DOHH2 (cell line): Measurements from ENCODE around the gene ASF1A.

ENCODE experiments used
- H3F3A ChIP-seq: fragments of 200-600 bp; sonication (generic), shearing (Covaris generic); 2 replicates; pipeline ENCODE4 v1.6.0; 2016; ENCODE audit warnings: antibody characterized with exemption, mild to moderate bottlenecking; ENCODE audit not compliant: control insufficient read depth, insufficient read depth
- H3K27ac ChIP-seq: fragments of 200-600 bp; sonication (generic); 2 replicates; pipeline ENCODE4 v1.5.1; 2014; ENCODE audit warnings: low read depth, mild to moderate bottlenecking, low read length, moderate library complexity
- H3K27me3 ChIP-seq: fragments of 200-600 bp; sonication (generic); 2 replicates; pipeline ENCODE4 v1.6.1; 2014; ENCODE audit warnings: mild to moderate bottlenecking, low read length, mixed read lengths; ENCODE audit not compliant: control insufficient read depth
- H3K36me3 ChIP-seq: fragments of 200-600 bp; sonication (generic); 2 replicates; pipeline ENCODE4 v1.6.1; 2014; ENCODE audit warnings: mild to moderate bottlenecking, low read length, moderate library complexity, mixed read lengths; ENCODE audit not compliant: control insufficient read depth
- H3K4me1 ChIP-seq: fragments of 200-600 bp; sonication (generic); 2 replicates; pipeline ENCODE4 v1.6.1; 2014; ENCODE audit warnings: mild to moderate bottlenecking, low read length, mixed read lengths; ENCODE audit not compliant: control insufficient read depth
- H3K4me2 ChIP-seq: fragments of 200-600 bp; sonication (generic); 2 replicates; pipeline ENCODE4 v1.6.0; 2014; ENCODE audit warnings: mild to moderate bottlenecking, low read length, moderate library complexity
- H3K4me3 ChIP-seq: fragments of 200-600 bp; sonication (generic); 2 replicates; pipeline ENCODE4 v1.5.1; 2014; ENCODE audit warnings: mild to moderate bottlenecking, low read length, mixed read lengths
- H3K79me2 ChIP-seq: fragments of 200-600 bp; sonication (generic); 2 replicates; pipeline ENCODE4 v1.6.1; 2014; ENCODE audit warnings: mild to moderate bottlenecking, low read length, mixed read lengths; ENCODE audit not compliant: control insufficient read depth
- H3K9me2 ChIP-seq: fragments of 200-600 bp; sonication (generic); replicated peaks from 2 replicates; pipeline ENCODE4 v1.6.1; 2014; ENCODE audit warnings: mild to moderate bottlenecking, low read length, mixed read lengths; ENCODE audit not compliant: control insufficient read depth
- H3K9me3 ChIP-seq: fragments of 200-600 bp; sonication (generic); 2 replicates; pipeline ENCODE4 v1.6.1; 2014; ENCODE audit warnings: antibody characterized with exemption, low read length, mixed read lengths; ENCODE audit not compliant: control insufficient read depth, insufficient read depth
- H4K20me1 ChIP-seq: fragments of 200-600 bp; sonication (generic); 2 replicates; pipeline ENCODE4 v1.6.0; 2014; ENCODE audit warnings: low read depth, mild to moderate bottlenecking, antibody characterized with exemption, low read length, moderate library complexity; ENCODE audit not compliant: control insufficient read depth, insufficient read depth
- CTCF ChIP-seq: fragments of 200-600 bp; sonication (generic); IDR thresholded peaks from one replicate; pipeline ENCODE4 v1.5.1; 2014; ENCODE audit warnings: antibody characterized with exemption, mild to moderate bottlenecking, low read depth, low read length; ENCODE audit not compliant: poor library complexity, severe bottlenecking
- EZH2phosphoT487 ChIP-seq: fragments of 200-600 bp; sonication (generic); IDR thresholded peaks from 2 replicates; pipeline ENCODE4 v1.6.1; 2017; ENCODE audit warnings: borderline replicate concordance, mild to moderate bottlenecking, antibody characterized with exemption, low read length, moderate library complexity, mixed read lengths

The ASF1A gene

GRCh38 chr6:118931436-118931835 is 37.5 kb downstream of the ASF1A start:
- H3K4me2 ChIP-seq = no peak overlapping the region
- H4K20me1 ChIP-seq = 0 out of 2 replicates have a peak, but pooled peaks cover 3% of the 10 kb centered on the region
- no peak overlapping the region for H3K27ac ChIP-seq
- H3K79me2 ChIP-seq = peaks cover 26% of the 10 kb centered on the region
- H3K36me3 ChIP-seq = peaks cover 35% of the 10 kb centered on the region
- peaks cover 19% of the 10 kb centered on the region for H3K4me1 ChIP-seq
- H3K4me3 ChIP-seq = no peak overlapping the region
- no peaks in the 10 kb centered on the region for H3K9me3 ChIP-seq
- 0 out of 2 replicates have a peak, but pooled peaks cover 7% of the 10 kb centered on the region for H3F3A ChIP-seq
- no peaks in the 10 kb centered on the region for H3K27me3 ChIP-seq
- H3K9me2 ChIP-seq = no peaks in the 10 kb centered on the region
- TF ChIP-seq EZH2phosphoT487 = no peak
- TF ChIP-seq CTCF = no peak

DNA sequence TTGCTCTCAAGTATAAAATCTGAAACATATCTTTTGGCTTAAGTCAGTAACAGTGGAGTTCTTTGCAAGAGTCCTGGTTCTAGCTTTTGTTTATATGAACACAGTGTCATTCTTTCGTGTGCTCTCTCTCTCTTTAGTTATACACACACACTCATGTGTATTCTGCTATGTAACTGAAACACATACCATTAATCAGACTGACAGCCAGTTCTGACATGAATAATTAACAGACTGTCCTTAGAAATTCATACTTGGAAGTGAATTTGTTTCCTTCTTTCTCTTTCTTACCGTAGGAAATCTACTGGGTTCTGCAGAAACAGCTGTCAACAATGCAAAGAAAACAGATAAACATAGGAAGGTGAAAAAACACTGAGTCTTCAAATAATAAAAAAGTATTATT is 38.5 kb downstream of the ASF1A start:
- Histone ChIP-seq H3K4me2 (no peak overlapping the region), H4K20me1 (0 out of 2 replicates have a peak, but pooled peaks cover 3% of the 10 kb centered on the region), H3K4me1 (peaks cover 21% of the 10 kb centered on the region), H3F3A (0 out of 2 replicates have a peak, but pooled peaks cover 7% of the 10 kb centered on the region), H3K79me2 (peaks cover 33% of the 10 kb centered on the region), H3K27ac (no peak overlapping the region), H3K4me3 (no peak overlapping the region), H3K27me3 (no peaks in the 10 kb centered on the region), H3K9me2 (no peaks in the 10 kb centered on the region), H3K36me3 (peaks cover 34% of the 10 kb centered on the region), H3K9me3 (peaks cover 2% of the 10 kb centered on the region; the same call in 1 of the 2 replicates)
- TF ChIP-seq CTCF (no peak), EZH2phosphoT487 (no peak)

DNA sequence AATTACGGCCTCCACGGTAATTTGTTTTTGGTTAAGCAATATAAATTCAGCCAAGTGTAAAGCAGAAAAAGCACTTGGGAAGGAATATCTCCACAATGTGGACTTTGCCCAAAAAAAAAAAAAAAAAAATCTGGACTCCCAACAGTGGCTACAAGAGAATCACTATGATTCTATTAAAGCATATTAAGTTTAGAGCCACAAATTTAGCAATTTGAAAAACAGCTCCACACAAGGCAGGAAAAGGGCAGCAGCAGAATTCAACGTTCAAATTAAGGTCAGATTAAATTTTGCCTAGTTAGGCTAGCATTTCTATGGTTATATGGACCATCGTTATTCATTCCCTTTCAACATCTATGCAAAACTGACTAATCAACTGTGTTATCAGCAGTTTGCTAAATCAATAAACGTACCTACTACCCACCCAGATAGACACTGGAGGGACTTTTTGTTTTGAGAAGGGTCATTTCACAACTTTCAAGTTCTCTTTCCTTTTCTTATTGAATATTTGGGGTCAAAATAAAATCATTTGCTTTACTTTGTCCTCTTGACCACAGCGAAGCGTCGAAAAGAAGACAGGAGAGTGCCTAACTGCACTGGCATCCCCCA is 40.0 kb downstream of the ASF1A start:
- H3K27ac ChIP-seq = no peak overlapping the region
- H3K4me1 ChIP-seq = peaks cover 21% of the 10 kb centered on the region
- H3K79me2 ChIP-seq = peaks cover 33% of the 10 kb centered on the region
- H3K9me3 ChIP-seq = peaks cover 2% of the 10 kb centered on the region; the same call in 1 of the 2 replicates
- H3K27me3 ChIP-seq = no peaks in the 10 kb centered on the region
- peak overlapping the region; percentile 88 for H3K4me3 ChIP-seq
- H3K36me3 ChIP-seq = peaks cover 27% of the 10 kb centered on the region
- H4K20me1 ChIP-seq = 0 out of 2 replicates have a peak, but pooled peaks cover 3% of the 10 kb centered on the region
- peak overlapping the region; percentile 81 for H3K4me2 ChIP-seq
- no peaks in the 10 kb centered on the region for H3K9me2 ChIP-seq
- no peak for TF ChIP-seq EZH2phosphoT487
- no peak for TF ChIP-seq CTCF
- 0 out of 2 replicates have a peak, but pooled peaks cover 7% of the 10 kb centered on the region for H3F3A ChIP-seq
